Measurements from ENCODE around the gene PLAA.
A peak's percentile ranks its signal among the peaks of the same experiment; 100 is the strongest.

- TF ChIP-seq CTCF (IDR thresholded peaks at IDR 0.05): peak in 5 of 7 experiments; percentile 24 to 60 (median 35)
- no peak for TF ChIP-seq POLR2AphosphoS5 (IDR thresholded peaks at IDR 0.05)
- no peak for TF ChIP-seq POLR2A (IDR thresholded peaks at IDR 0.05)
- no peak for TF ChIP-seq EP300 (IDR thresholded peaks at IDR 0.05)
These were observed 29.0 kb upstream of the PLAA start for GRCh38 chr9:26975728-26976707.
